Activated gamma-delta T cell (primary cell): ENCODE measurements around the gene NPTX2.

Source experiments
- DNase-seq: peaks from one replicate; lab custom pipeline; 2025; lab: John Stamatoyannopoulos, UW

The NPTX2 gene

DNA sequence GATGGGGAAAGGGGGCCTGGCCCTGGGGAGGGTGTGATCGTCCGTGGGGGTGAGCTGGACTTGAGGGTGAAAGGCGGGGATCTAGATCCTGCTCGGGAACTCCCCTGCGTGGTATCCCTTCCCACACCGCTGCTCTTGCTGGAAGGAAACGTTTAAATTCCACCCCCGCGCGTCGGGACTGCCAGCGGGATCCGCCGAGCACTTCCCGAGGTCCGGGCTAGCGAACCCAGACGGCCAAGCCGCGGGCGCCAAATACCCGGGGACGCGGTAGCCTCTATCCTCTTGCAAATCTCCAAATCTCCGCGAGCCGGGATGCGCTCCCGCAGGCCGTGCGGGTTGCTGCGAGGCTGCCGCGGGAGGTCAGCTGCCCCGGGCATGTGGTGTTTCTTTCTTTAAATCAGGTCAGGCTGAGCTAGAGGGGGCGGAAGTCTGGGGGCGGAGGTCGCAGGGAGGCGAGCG lies 904 bp downstream of the NPTX2 start:
- no peak for DNase-seq

DNA sequence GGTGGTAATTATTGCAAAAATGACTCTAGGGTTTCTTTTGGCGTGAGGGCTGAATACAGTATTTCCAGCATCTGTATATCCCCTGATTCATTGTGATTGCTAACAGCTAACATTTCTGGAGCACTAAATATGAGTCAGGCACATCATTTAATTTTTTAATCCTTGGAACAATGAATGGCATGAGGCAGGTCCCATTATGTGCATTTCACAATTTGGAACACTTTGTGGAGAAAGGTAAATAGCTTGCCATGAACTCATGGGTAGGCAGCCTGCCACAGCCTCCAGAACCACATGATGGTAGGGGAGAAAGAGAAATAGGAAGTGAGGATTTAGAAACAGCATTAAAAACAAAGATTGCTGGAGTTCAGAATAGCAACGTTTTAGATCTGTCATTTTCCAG lies 1.7 kb downstream of the NPTX2 start:
- DNase-seq, result no peak

DNA sequence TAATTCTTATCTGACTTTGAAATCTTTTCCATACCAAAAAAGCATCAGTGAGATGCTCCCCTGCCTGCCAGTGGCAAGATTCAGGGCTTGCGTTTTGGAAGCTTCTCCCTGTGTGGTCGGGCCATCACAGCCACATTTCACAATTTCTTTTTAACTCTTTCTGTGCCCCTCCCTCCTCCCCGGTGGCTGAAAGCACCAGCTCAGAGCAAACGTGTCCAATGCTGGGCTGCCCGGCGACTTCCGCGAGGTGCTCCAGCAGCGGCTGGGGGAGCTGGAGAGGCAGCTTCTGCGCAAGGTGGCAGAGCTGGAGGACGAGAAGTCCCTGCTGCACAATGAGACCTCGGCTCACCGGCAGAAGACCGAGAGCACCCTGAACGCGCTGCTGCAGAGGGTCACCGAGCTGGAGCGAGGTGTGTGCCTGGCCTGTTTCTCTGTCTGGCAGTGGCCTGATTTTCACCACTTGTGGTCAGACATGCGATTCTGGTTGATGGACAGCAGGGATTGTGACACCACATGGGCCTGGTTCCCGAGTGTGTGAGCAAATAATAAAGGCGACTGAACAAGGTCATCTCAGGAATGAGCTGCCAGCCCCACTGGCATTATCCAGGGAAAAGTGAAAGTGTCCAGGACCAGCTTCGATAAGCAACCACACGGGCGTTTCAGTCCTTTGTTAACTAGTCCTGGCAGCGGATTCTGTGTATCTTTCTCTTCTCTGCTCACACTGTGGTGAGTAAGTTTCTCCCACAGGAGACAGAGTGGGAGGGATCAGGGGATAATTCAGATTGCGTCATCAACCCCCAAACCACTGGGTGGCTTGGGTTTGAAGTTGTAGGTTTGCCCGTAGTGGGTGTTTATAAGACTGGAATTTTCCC lies 2.6 kb downstream of the NPTX2 start:
- no peak for DNase-seq

DNA sequence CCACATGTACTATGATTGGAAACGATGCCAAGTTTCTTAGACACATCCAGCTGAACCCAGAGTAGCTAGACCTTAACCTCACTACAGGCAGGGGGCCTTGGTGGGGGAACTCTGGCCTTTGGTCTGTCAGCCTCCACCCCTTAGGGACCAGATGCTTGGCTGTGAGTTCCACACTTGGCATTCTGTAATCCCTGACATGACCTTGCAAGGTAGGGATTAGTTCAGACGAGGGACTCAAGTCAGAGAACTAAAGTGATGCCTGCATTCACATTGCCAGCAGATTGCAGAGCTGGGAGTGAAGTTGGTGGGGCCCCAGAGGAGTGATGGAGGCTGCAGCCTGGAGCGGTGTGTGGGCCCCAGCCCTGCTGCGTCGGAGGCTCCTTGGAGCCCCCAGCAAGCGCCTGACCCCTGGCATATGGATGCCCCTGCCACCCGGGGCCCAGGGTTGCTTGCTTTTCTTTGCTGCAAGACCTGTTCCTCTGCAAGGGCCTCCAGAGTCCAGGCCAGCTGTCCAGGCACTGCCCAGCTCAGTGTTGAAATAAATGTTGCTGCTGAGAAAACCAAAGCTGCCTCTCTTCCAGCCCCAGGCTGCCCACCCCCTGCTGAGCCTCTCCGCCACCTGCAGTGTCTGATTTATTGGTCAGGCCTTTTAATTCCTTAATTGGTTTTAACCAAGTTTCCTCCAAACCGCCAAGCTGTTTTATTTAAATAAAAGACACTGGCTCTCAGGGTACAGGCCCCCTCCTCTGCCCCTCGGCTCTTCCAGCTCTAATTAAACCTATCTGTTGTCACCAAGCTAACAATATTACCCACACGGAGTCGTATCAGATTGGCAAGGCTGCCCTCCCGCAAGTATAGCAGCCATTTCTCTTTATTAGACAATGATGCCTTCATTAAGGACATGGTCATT lies 4.7 kb downstream of the NPTX2 start:
- no peak for DNase-seq

DNA sequence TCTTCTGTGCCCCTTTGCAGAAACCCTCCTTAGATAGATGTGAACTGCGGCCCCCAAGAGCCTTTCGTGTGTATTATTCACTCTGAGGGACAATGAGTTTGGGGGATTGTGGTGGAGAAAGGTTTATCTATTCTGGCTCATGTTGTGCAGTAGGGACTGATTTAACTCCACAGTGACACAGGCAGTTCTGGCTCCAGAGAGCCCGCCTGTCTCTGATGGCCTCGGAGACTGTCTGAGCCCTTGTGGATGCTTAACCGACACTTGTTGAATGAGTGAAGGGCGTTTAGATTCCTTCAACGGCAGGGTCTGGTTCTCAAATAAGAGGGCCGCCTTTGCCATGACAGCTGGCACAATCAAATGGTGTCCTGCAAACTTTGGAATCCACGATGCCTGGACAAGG lies 5.8 kb downstream of the NPTX2 start:
- no peak for DNase-seq

DNA sequence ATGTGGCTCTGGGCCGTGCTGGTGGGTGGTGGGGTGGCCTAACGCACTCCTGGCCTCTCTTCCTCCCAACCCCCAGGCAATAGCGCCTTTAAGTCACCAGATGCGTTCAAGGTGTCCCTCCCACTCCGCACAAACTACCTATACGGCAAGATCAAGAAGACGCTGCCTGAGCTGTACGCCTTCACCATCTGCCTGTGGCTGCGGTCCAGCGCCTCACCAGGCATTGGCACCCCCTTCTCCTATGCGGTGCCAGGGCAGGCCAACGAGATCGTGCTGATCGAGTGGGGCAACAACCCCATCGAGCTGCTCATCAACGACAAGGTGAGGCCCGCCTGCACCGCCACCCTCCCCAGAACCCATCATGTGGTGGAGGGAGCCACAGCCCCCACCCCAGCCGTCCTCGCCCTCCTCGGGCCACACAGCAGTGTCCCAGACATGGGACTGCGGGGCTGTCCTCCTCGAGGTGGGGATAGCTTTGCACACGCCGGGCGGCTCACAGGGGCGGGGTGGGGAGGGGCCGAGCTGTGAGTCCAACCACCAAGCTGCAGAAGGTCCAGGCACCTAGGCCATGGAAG lies 7.8 kb downstream of the NPTX2 start:
- no peak for DNase-seq

DNA sequence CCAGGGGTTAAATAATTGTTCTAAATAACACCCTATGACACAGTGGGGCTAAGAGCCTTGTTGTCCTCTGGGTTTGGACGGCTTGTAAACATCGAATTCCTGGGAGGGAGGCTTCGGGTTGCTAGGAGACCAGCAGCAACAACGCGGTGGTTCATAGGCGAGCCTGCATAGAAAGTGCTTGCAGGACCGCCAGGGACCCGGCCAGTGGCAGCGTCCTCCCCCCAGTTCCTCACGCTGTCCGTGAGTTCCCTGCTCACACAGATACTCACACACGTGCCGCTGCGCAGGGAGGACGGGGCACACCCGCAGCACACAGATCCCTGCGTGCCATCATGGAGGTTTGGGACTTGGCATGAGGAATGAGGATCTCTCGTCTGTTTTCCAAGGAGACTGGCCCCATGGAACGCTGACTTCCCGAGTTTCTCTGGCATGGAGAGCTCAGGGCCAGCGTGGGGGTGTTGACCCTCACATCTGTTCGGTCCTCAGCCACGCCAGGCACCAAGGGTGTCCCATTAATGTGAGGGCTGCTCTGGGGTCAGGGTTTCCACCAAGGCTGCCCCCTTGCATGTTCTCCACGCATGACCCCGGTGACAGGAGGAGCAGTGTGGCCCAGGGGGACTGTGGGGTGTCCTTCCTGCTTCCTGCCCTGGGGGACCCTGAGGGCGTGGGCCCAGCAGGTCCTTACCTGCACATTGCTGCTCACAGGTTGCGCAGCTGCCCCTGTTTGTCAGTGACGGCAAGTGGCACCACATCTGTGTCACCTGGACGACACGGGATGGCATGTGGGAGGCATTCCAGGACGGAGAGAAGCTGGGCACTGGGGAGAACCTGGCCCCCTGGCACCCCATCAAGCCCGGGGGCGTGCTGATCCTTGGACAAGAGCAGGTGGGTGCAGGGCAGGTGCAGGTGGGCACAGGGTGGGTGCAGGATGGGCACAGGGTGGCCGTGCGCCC lies 9.7 kb downstream of the NPTX2 start:
- no peak for DNase-seq

DNA sequence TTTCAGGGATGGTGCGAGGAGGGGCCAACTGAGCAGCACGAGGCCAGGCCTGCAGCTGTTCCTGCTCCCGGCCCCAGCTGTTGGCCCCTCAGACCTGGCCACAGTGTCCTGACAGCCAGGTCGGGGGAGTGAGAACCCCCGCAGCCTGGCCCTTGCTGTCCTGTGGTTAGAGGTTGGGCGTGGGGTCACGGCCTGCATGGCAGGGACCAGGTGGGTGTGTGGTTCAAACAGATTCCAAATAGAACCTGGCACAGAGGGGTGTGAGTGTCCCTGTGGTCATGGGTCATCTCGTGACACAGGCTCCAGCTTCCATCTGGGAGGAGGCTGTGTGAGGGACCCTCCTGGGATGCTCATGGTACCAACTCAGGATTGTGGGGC lies 10.3 kb downstream of the NPTX2 start:
- no peak for DNase-seq

DNA sequence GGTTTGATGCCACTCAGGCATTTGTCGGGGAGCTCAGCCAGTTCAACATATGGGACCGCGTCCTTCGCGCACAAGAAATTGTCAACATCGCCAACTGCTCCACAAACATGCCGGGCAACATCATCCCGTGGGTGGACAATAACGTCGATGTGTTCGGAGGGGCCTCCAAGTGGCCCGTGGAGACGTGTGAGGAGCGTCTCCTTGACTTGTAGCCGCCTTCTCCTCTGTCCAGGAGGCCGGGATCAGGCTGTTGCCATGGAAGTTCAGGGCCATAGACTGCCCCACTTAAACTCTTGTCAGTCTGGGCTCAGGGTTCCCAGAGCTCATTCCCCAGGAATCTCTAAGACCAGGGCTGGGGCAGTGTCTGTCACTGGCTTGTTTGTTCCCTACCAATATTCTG lies 11.3 kb downstream of the NPTX2 start:
- DNase-seq, result no peak

DNA sequence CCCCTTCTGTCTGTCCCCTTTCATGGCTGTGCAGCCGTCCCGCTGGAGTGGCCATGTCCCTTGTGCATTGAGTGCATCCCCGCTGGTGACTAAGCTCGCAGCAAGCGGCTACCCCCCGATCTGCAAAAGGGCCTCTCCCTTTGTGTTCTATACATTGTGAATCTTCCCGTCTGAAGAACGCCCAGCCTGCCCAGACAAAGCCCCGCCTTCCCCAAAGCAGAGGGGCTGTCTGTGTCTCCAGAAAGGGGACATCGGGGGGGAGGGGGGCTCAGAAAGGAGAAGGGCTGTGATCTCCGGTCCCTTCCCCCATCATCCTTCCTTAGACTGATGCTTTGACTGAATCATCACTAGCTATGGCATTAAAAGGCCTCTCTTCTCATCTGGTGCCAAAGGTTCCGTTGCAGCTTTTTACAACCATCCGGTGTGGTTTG lies 11.9 kb downstream of the NPTX2 start:
- no peak for DNase-seq

DNA sequence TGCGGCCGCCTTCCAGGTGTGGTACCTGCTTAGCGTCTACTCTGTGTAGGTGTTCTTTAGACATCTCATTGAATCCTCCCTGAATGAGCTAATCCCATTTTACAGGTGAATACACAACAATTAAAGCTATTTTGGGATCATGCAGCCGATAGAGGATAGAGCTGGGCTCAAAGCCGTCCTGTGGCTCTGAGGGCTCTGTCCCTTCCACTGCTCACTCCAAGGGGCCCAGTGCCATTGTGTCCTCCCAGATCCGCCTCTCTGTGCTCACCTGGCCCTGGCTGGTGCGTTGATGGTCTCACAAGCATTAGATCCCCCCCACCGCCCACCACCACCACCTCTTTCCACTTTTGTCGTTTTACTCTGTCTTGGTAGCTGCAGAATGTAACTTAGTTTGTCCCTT lies 13.1 kb downstream of the NPTX2 start:
- DNase-seq, result no peak

DNA sequence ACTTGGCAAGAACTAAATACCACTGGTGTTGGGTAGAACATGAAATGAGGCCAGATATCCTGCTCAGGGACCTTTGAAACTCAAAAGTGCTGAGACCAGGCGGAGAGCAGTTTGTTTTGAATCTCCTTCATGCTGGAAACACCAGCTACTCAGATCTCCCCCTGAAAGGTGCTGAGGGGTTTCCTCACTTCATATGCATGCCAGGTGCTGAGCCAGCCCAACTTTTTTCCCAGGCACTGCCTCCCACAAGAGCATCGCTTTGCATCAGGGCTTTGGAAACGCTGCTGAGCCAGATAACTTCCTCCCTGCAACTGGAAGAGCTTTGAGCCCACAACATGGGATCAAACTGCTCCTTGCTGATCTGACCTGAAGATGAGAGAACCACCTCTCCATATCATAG lies 13.7 kb downstream of the NPTX2 start:
- DNase-seq, result no peak

DNA sequence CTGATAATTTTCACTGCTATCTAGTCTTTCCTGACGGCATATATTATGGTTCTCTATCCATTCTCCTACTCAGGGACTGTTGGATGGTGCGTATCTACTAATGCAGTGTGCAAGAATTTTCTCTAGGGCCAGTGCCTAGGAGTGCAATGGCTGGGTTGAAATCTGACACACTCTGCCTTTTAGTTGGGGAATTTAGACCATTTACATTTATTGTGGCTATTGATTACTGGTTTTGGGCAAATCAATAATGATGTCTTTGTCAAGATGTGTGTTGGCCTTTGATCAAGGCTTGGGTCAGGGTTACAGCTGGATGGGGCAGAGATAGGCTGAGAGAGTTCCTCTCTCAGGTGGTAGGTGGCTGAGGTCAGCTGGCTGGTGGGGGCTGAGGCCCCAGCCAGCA lies 21.8 kb downstream of the NPTX2 start:
- no peak for DNase-seq

DNA sequence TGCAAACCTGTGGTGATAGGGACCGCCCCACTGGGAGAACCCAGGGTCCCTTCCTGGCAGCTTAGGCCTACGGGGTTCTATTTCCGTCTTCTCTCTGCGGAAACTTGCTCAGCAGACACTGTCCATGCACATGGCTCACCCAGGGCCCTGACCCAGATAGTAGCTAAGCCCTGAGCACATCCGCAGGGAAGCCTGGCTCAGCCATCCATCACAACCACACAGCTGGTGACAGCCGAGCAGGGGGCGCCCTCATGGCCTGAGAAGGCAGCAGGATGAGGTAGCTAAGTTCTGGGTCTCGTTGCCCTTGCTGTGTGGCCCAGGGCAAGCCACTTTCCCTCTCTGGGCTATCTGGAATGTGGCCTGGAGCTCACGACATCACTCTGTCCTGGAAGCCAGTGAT lies 23.3 kb downstream of the NPTX2 start:
- no peak for DNase-seq

DNA sequence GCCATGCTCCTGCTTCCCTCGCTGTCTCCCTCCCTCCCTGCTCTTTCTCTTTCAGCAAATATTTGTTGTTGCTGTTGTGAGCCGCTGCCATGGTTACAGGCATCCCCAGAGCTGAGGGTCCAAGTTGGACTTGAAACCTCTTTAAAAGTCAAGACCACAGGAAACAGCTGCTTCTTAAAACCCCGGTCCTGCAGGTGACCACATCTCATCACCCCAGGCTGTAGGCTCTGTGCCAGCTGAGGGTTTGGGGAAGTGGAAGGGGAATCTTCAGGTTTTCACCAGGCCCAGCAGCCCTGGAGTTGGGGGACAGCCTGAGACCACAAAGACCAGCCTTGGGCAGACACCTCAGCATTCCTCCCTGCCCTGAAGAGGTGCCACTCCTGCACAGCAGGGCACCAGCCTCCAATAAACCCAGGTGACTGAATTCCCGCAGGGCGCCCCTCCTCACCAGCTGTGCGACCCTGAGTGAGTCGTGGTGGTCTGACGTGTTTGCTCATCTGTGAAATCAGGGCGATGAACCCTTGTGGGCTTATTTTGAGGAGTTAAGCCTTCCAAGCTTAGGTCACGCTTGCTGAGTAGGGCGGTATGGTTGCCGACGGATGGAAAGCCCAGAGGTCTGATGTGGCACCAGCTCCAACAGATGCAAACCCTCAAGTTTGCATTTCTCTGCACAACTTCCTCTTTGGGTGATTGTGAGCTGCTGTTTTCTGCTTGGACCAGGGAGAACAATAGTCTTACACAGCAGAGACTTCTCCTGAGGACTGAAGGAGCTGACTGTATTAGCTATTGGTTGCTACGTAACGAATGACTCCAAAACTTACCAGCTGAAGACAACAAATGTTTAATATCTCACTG lies 24.8 kb downstream of the NPTX2 start:
- DNase-seq, result no peak

DNA sequence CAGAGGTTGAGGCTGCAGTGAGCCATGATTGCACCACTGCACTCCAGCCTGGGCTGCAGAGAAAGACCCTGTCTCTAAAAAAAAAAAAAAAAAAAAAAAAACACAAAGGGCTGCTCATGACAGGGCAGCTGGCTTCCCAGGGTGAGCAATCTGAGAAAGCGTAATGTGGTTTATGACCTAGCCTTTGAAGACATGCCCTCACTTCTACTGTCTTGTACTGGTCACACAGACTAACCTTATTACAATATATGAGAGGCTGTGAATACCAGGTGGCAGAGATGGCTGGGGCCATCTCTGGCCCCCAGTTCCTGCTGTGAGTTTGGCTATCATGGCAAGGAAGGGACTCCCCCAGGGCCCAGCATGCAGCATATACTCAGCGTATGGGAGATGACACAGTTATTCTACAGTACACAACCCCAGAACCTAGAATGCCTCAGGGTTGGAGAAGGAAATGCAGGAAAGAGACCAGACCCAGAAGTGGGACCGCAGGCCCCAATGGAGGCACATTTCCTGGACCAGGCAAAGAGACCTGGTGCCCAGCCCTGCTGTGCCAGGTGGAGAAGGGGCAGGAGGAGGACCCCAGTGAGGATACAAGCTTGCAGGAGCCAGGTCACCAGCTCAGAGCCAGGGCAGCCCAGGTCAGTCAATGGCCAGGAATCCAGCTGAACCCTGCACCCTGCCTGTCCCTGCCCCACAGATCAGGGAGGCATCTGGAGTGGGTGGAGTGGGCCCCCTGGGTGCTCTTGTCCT lies 26.3 kb downstream of the NPTX2 start:
- DNase-seq, result no peak

DNA sequence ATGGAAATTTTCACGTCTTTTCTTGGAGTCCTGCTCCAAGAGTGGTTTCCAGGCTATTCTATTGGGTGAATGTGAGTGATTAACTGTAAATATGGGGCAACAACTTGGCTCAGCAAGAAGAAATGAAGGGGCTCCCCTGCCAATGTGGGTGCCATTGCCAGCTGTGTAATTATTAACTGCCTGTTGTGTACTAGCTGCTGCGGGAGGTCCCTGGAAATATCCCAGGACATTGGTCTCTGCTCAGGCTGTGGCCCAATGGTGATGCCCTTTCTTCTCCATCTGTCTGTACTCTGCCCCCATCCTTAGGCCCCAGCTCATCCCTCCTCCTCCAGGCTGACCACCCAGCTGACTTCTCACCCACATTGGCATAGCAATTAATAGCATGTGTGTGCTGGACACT lies 29.4 kb downstream of the NPTX2 start:
- DNase-seq, result no peak

DNA sequence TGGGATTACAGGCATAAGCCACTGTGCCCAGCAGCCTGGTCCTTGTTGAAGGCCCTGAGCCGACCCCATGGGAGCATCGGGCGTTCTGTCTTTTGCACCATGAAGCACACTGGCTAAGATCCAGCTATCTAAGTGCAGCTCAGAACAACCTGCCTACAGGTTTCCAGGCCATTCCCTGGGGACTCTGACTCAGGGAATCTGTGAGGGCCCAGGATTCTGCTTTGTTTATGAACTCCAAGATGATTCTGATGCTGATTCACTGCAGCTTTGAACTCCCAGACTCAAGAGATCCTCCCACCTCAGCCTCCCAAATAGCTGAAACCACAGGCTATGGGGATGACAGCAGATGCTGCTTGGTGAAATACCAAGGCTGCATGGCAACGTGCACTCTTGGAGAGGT lies 30.2 kb downstream of the NPTX2 start:
- no peak for DNase-seq

DNA sequence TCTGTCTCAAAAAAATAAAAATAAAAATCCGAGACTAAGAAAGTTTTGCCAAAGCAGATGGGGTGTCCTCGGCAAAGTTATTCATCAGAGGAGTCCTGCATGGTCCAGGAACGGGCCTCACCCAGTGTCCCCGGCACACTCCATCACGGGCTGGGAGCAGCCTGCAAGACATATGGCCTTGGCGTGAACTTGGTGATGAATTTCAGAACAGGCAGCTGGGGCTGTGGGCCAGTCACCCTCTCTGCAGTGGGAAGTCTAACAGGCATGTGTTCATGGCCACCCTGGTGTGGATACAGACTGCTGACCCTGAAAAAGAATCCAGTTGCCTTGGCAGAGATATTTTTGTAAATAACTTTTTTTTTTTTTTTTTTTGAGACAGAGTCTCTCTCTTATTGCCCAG lies 34.7 kb downstream of the NPTX2 start:
- no peak for DNase-seq
